ENCODE data around the gene NAALADL1.

- TF ChIP-seq POLR2A (IDR thresholded peaks at IDR 0.05; ENCODE audit: low read depth, low read length) (no peak), POLR2AphosphoS5 (IDR thresholded peaks at IDR 0.05; ENCODE audit: low read depth, low read length) (no peak)
These were observed 59.5 kb downstream of the NAALADL1 start for GRCh38 chr11:64998690-64999431.
